ENCODE results near the gene SLC25A12.
"Not testable (repeated sequence)": the region's sequence is repeated elsewhere in the genome, so short reads cannot be mapped to it uniquely, and the experiment has no call there.

- TF ChIP-seq, protein P1, sequence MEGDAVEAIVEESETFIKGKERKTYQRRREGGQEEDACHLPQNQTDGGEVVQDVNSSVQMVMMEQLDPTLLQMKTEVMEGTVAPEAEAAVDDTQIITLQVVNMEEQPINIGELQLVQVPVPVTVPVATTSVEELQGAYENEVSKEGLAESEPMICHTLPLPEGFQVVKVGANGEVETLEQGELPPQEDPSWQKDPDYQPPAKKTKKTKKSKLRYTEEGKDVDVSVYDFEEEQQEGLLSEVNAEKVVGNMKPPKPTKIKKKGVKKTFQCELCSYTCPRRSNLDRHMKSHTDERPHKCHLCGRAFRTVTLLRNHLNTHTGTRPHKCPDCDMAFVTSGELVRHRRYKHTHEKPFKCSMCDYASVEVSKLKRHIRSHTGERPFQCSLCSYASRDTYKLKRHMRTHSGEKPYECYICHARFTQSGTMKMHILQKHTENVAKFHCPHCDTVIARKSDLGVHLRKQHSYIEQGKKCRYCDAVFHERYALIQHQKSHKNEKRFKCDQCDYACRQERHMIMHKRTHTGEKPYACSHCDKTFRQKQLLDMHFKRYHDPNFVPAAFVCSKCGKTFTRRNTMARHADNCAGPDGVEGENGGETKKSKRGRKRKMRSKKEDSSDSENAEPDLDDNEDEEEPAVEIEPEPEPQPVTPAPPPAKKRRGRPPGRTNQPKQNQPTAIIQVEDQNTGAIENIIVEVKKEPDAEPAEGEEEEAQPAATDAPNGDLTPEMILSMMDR (IDR thresholded peaks at IDR 0.05), result not testable (repeated sequence)
- TF ChIP-seq EP300 (IDR thresholded peaks at IDR 0.05), result not testable (repeated sequence)
Measured at GRCh38 chr2:171808885-171809284, 85.2 kb downstream of the SLC25A12 start.
